WTC11 (cell line): ENCODE measurements around the gene FTCD. TPM values are rescaled to one million over a fixed set of nuclear protein-coding genes. Genes with fewer than 3 reads are reported as not detected.
"Not testable (repeated sequence)": the region's sequence is repeated elsewhere in the genome, so short reads cannot be mapped to it uniquely, and the experiment has no call there.

Experiments
- ATAC-seq: fragments of 200-7000 bp; cut with Tn5 transposase; 2 replicates; pipeline ENCODE4 v1.10.0; 2021; ENCODE audit warnings: mild to moderate bottlenecking, moderate library complexity
- CTCF ChIA-PET: fragments of 300-600 bp; sonication (Branson Sonifier 250); formaldehyde crosslinking; loops from one replicate; lab custom pipeline; 2021; ENCODE audit warnings: antibody characterized with exemption; lab: Charles Lee
- POLR2A ChIA-PET: fragments of 350-600 bp; sonication (Branson Sonifier 250); formaldehyde crosslinking; loops from one replicate; lab custom pipeline; 2021; ENCODE audit warnings: antibody characterized with exemption; lab: Charles Lee
- DNase-seq: peaks from one replicate; pipeline ENCODE4 v3.0.0; 2021; ENCODE audit warnings: low spot score
- H3K27ac Mint-ChIP-seq: 2 replicates; pipeline ENCODE4 v1.8.0; 2021; ENCODE audit warnings: mixed read lengths
- H3K27me3 Mint-ChIP-seq: 2 replicates; pipeline ENCODE4 v1.8.0; 2021; ENCODE audit warnings: low read depth, mild to moderate bottlenecking, moderate library complexity, mixed read lengths
- H3K36me3 Mint-ChIP-seq: 2 replicates; pipeline ENCODE4 v1.8.0; 2021; ENCODE audit warnings: mixed read lengths
- H3K4me1 Mint-ChIP-seq: 2 replicates; pipeline ENCODE4 v1.8.0; 2022; ENCODE audit warnings: mixed read lengths
- H3K4me3 Mint-ChIP-seq: 2 replicates; pipeline ENCODE4 v1.8.0; 2021; ENCODE audit warnings: mild to moderate bottlenecking, moderate library complexity, mixed read lengths
- H3K9me3 Mint-ChIP-seq: 2 replicates; pipeline ENCODE4 v1.8.0; 2021; ENCODE audit warnings: mixed read lengths
- AR ChIP-seq: fragments of 250-450 bp; sonication (Bioruptor Pico); IDR thresholded peaks from 2 replicates; pipeline ENCODE4 v1.9.0; 2021; ENCODE audit warnings: mild to moderate bottlenecking
- ATF6 ChIP-seq: sonication (generic); formaldehyde crosslinking; IDR thresholded peaks from 2 replicates; pipeline ENCODE4 v1.8.1; 2023; ENCODE audit warnings: mild to moderate bottlenecking, missing genetic modification reagents
- CREM ChIP-seq: sonication (generic); formaldehyde crosslinking; IDR thresholded peaks from 2 replicates; pipeline ENCODE4 v1.8.1; 2022; ENCODE audit warnings: mild to moderate bottlenecking, missing genetic modification reagents, moderate library complexity
- CTCF ChIP-seq: fragments of 200-600 bp; IDR thresholded peaks from 2 replicates; pipeline ENCODE4 v1.8.0; 2022; ENCODE audit warnings: antibody characterized with exemption
- E2F5 ChIP-seq: sonication (generic); formaldehyde crosslinking; IDR thresholded peaks from 2 replicates; pipeline ENCODE4 v1.8.1; 2022; ENCODE audit warnings: mild to moderate bottlenecking, moderate library complexity, missing genetic modification reagents
- GTF2I ChIP-seq: fragments of 250-450 bp; sonication (Bioruptor Pico); conservative IDR thresholded peaks from 2 replicates; pipeline ENCODE4 v1.4.0; 2021; ENCODE audit warnings: mild to moderate bottlenecking
- MYBL2 ChIP-seq: sonication (generic); formaldehyde crosslinking; IDR thresholded peaks from 2 replicates; pipeline ENCODE4 v1.8.1; 2023; ENCODE audit warnings: mild to moderate bottlenecking, moderate library complexity, missing genetic modification reagents
- NR3C1 ChIP-seq: sonication (generic); formaldehyde crosslinking; conservative IDR thresholded peaks from 2 replicates; pipeline ENCODE4 v1.8.1; 2023; ENCODE audit warnings: low read depth, mild to moderate bottlenecking, missing genetic modification reagents
- PREB ChIP-seq: sonication (generic); formaldehyde crosslinking; IDR thresholded peaks from 2 replicates; pipeline ENCODE4 v1.8.1; 2022; ENCODE audit warnings: mild to moderate bottlenecking, missing genetic modification reagents, moderate library complexity, borderline replicate concordance
- SP1 ChIP-seq: sonication (generic); formaldehyde crosslinking; conservative IDR thresholded peaks from 2 replicates; pipeline ENCODE4 v1.8.1; 2022; ENCODE audit warnings: missing genetic modification reagents
- TEAD1 ChIP-seq: sonication (generic); formaldehyde crosslinking; IDR thresholded peaks from 2 replicates; pipeline ENCODE4 v1.8.0; 2022; ENCODE audit warnings: mild to moderate bottlenecking, missing genetic modification reagents
- USF2 ChIP-seq: sonication (generic); formaldehyde crosslinking; IDR thresholded peaks from 2 replicates; pipeline ENCODE4 v1.8.1; 2023; ENCODE audit warnings: mild to moderate bottlenecking, missing genetic modification reagents, moderate library complexity
- ZNF121 ChIP-seq: sonication (generic); formaldehyde crosslinking; IDR thresholded peaks from 2 replicates; pipeline ENCODE4 v1.8.0; 2023; ENCODE audit warnings: missing genetic modification reagents
- ZNF281 ChIP-seq: sonication (generic); formaldehyde crosslinking; IDR thresholded peaks from 2 replicates; pipeline ENCODE4 v1.8.0; 2023; ENCODE audit warnings: mild to moderate bottlenecking, missing genetic modification reagents
- ZNF512 ChIP-seq: sonication (generic); formaldehyde crosslinking; IDR thresholded peaks from 2 replicates; pipeline ENCODE4 v1.8.1; 2022; ENCODE audit warnings: missing genetic modification reagents, borderline replicate concordance
- total RNA-seq: library from RNA; stranded (reverse); gene quantifications from 3 replicates; pipeline ENCODE4 v1.2.3, GENCODE V29; 2021

Gene FTCD
- total RNA-seq, 1 experiment from 2014 or later: 6.1 TPM

GRCh38 chr21:46140352-46141003 is 14.9 kb downstream of the FTCD start:
- H3K4me3 Mint-ChIP-seq, H3K9me3 Mint-ChIP-seq, H3K4me1 Mint-ChIP-seq, POLR2A ChIA-PET, H3K27me3 Mint-ChIP-seq, ATAC-seq, H3K27ac Mint-ChIP-seq, DNase-seq: not testable (repeated sequence)
- CTCF ChIA-PET: interaction anchor here (1.7 to 3.7 kb wide), 2 partner anchors 12 to 13 kb away, joined by 5 to 57 read pairs; no protein-coding TSS in a partner anchor
- peaks cover 10% of the 10 kb centered on the region for H3K36me3 Mint-ChIP-seq

GRCh38 chr21:46139686-46140085 is 15.7 kb downstream of the FTCD start:
- no peak overlapping the region; the same call in 1 of the 2 replicates for H3K27ac Mint-ChIP-seq
- no peaks in the 10 kb centered on the region for H3K27me3 Mint-ChIP-seq
- ATAC-seq: no peak
- ChIA-PET POLR2A (no interaction called here), CTCF (interaction anchor here (1.5 kb wide), 1 partner anchor 13 kb away, joined by 6 read pairs; no protein-coding TSS in a partner anchor)
- peaks cover 9% of the 10 kb centered on the region for H3K36me3 Mint-ChIP-seq
- peaks cover 10% of the 10 kb centered on the region for H3K4me1 Mint-ChIP-seq
- H3K9me3 Mint-ChIP-seq: peaks cover 6% of the 10 kb centered on the region; the same call in 1 of the 2 replicates
- TF ChIP-seq MYBL2 (CRISPR knock-in tag) (no peak), PREB (no peak), TEAD1 (CRISPR knock-in tag) (no peak)
- no peak for DNase-seq
- H3K4me3 Mint-ChIP-seq: no peak overlapping the region

- H3K36me3 Mint-ChIP-seq: peaks cover 8% of the 10 kb centered on the region
- H3K4me1 Mint-ChIP-seq: peaks cover 5% of the 10 kb centered on the region; the same call in 1 of the 2 replicates
- no peak overlapping the region for H3K27ac Mint-ChIP-seq
- DNase-seq (no peak), ATAC-seq (no peak)
- POLR2A ChIA-PET: interaction anchor here (0.6 kb wide), 1 partner anchor 678 kb away, joined by 3 read pairs; no protein-coding TSS in a partner anchor
- CTCF ChIA-PET: interaction anchor here (1.5 kb wide), 1 partner anchor 15 kb away, joined by 6 read pairs; no protein-coding TSS in a partner anchor
- no peak overlapping the region for H3K4me3 Mint-ChIP-seq
- H3K27me3 Mint-ChIP-seq: no peaks in the 10 kb centered on the region
- H3K9me3 Mint-ChIP-seq: 0 out of 2 replicates have a peak, but pooled peaks cover 6% of the 10 kb centered on the region
- TF ChIP-seq E2F5 (CRISPR knock-in tag) (no peak), ZNF121 (no peak), GTF2I (CRISPR knock-in tag) (no peak), USF2 (no peak), SP1 (no peak), ZNF281 (CRISPR knock-in tag) (no peak), ATF6 (CRISPR knock-in tag) (no peak), ZNF512 (CRISPR knock-in tag) (no peak), CTCF (no peak), CREM (CRISPR knock-in tag) (no peak), AR (no peak), NR3C1 (CRISPR knock-in tag) (no peak)
Observed at GRCh38 chr21:46138383-46138970, 16.9 kb downstream of the FTCD start.
